K562 (cell line): ENCODE data around the gene GTSE1. TPM values are rescaled to one million over a fixed set of nuclear protein-coding genes. Genes with fewer than 3 reads are reported as not detected.

Source experiments
- BRCA1 ChIP-seq, 2 experiments: fragments of 450-650 bp in 1 of 2; sonication (generic) in 1 of 2; formaldehyde crosslinking in 1 of 2; IDR thresholded peaks; 2 replicates each; pipeline versions ENCODE4 v1.5.0 to v1.6.1; 2017 to 2020; ENCODE audit warnings: mild to moderate bottlenecking in 1 of 2, missing genetic modification reagents in 1 of 2
- CBX8 ChIP-seq: fragments of 200-600 bp; sonication (generic); IDR thresholded peaks from 2 replicates; pipeline ENCODE4 v1.6.1; 2012; ENCODE audit warnings: borderline replicate concordance, mixed run types, low read depth, mild to moderate bottlenecking, moderate library complexity, mixed read lengths, low read length, control low read depth, inconsistent platforms; ENCODE audit not compliant: poor library complexity, severe bottlenecking; ENCODE audit errors: extremely low read depth
- CC2D1A ChIP-seq: fragments of 450-650 bp; IDR thresholded peaks from 2 replicates; pipeline ENCODE4 v1.6.1; 2017; ENCODE audit warnings: mild to moderate bottlenecking
- GTF3C2 ChIP-seq: IDR thresholded peaks from 3 replicates; pipeline ENCODE4 v1.6.1; 2011; ENCODE audit warnings: borderline replicate concordance, mild to moderate bottlenecking, moderate library complexity; ENCODE audit not compliant: insufficient read length; ENCODE audit errors: extremely low read depth
- MAZ ChIP-seq, 2 experiments: fragments of 450-650 bp in 1 of 2; sonication (generic) in 1 of 2; formaldehyde crosslinking; IDR thresholded peaks in 1 of 2; conservative IDR thresholded peaks in 1 of 2; 2 replicates each; pipeline versions ENCODE4 v1.4.0 to v1.5.0; 2020; ENCODE audit warnings: mild to moderate bottlenecking in 1 of 2, missing genetic modification reagents in 1 of 2
- NFE2L1 ChIP-seq: fragments of 450-650 bp; IDR thresholded peaks from 2 replicates; pipeline ENCODE4 v1.6.1; 2016; ENCODE audit warnings: missing genetic modification characterization, low read depth, mild to moderate bottlenecking, missing compliant biosample characterization, moderate library complexity, borderline replicate concordance
- NFIX ChIP-seq: fragments of 250-450 bp; sonication (Bioruptor Pico); IDR thresholded peaks from 2 replicates; pipeline ENCODE4 v1.4.0; 2020; ENCODE audit warnings: low read depth, mild to moderate bottlenecking, moderate library complexity
- POLR2G ChIP-seq: fragments of 200-400 bp; formaldehyde crosslinking; IDR thresholded peaks from 2 replicates; pipeline ENCODE4 v1.6.1; 2017; ENCODE audit warnings: low read depth, mild to moderate bottlenecking, antibody characterized with exemption, low read length, moderate library complexity
- PRPF4 ChIP-seq: fragments of 200-400 bp; formaldehyde crosslinking; IDR thresholded peaks from one replicate; pipeline ENCODE4 v1.6.1; 2017; ENCODE audit warnings: low read length, low read depth, mild to moderate bottlenecking; ENCODE audit not compliant: insufficient read depth, poor library complexity, severe bottlenecking
- PTBP1 ChIP-seq: fragments of 200-400 bp; formaldehyde crosslinking; IDR thresholded peaks from 2 replicates; pipeline ENCODE4 v1.6.1; 2017; ENCODE audit warnings: low read depth, low read length
- SMARCA5 ChIP-seq: fragments of 450-650 bp; IDR thresholded peaks from 2 replicates; pipeline ENCODE4 v1.6.1; 2016
- SMC3 ChIP-seq: conservative IDR thresholded peaks from 2 replicates; pipeline ENCODE4 v1.6.1; 2011; ENCODE audit warnings: low read depth, low read length, improper control_type of control experiment; ENCODE audit not compliant: insufficient read depth
- TBP ChIP-seq: optimal IDR thresholded peaks from 2 replicates; pipeline ENCODE3; 2011; ENCODE audit warnings: low read depth, low read length, improper control_type of control experiment
- ZNF280B ChIP-seq: fragments of 250-450 bp; sonication (Bioruptor Pico); IDR thresholded peaks from 2 replicates; pipeline ENCODE4 v1.5.1; 2021; ENCODE audit warnings: mild to moderate bottlenecking
- ZNF347 ChIP-seq: fragments of 450-650 bp; formaldehyde crosslinking; IDR thresholded peaks from 2 replicates; pipeline ENCODE4 v1.4.0; 2020; ENCODE audit warnings: low read depth, mild to moderate bottlenecking, moderate library complexity
- ZNF431 ChIP-seq: sonication (generic); formaldehyde crosslinking; IDR thresholded peaks from 2 replicates; pipeline ENCODE4 v1.8.0; 2022; ENCODE audit warnings: mild to moderate bottlenecking, missing genetic modification reagents
- ZNF592 ChIP-seq: fragments of 450-650 bp; IDR thresholded peaks from 2 replicates; pipeline ENCODE4 v1.6.1; 2017; ENCODE audit warnings: antibody characterized with exemption, mild to moderate bottlenecking
- ZNF830 ChIP-seq: fragments of 250-450 bp; sonication (Bioruptor Pico); IDR thresholded peaks from 2 replicates; pipeline ENCODE4 v1.5.0; 2021; ENCODE audit warnings: mild to moderate bottlenecking
- polyA plus RNA-seq, 8 experiments: library from polyadenylated mRNA; depleted of rRNA in 4 of 8; stranded (reverse) in 5 of 8; unstranded in 3 of 8; fragments of >200 nt; fragmentation: Nextera tagmentation in 2 of 8; fragmentation: Illumina TruSeq in 1 of 8; extraction: Ambion mirVana in 2 of 8; extraction: Trizol in 1 of 8; gene quantifications; 2 replicates each; pipeline versions ENCODE4 v1.2.1 to v1.2.3, GENCODE V29; 2011 to 2014; ENCODE audit warnings: inconsistent platforms in 1 of 8, missing spikeins in 1 of 8
- total RNA-seq, 7 experiments: library from RNA; depleted of rRNA in 6 of 7; stranded (reverse); fragments of >200 nt in 6 of 7; fragmentation: Illumina TruSeq in 2 of 7; extraction: Trizol in 2 of 7; gene quantifications; 2 replicates each; pipeline versions ENCODE4 v1.2.1 to v1.2.3, GENCODE V29; 2011 to 2021; ENCODE audit warnings: low replicate concordance in 1 of 7

The GTSE1 gene
- total and polyA plus RNA-seq, 9 of the 15 experiments (the other 6 are each of a cell fraction or from before 2014, with no cell fraction given) = 2.5 to 22.5 (median 12.9) TPM

- TF ChIP-seq CBX8 = no peak
- TF ChIP-seq POLR2G = peak; percentile 94
- peak in 1 of 2 experiments; percentile 67; a peak in 3 of 4 replicates for TF ChIP-seq MAZ (CRISPR knock-in tag; conservative IDR thresholded peaks at IDR 0.05 in 1 of 2, IDR thresholded peaks at IDR 0.05 in 1 of 2)
- TF ChIP-seq ZNF347 = no peak
- no peak for TF ChIP-seq PTBP1
- no peak for TF ChIP-seq BRCA1 (IDR thresholded peaks at IDR 0.05)
- TF ChIP-seq BRCA1 (CRISPR knock-in tag; IDR thresholded peaks at IDR 0.05) = no peak
- TF ChIP-seq ZNF431 (CRISPR knock-in tag) = no peak
- no peak for TF ChIP-seq SMC3
- TF ChIP-seq ZNF830 (CRISPR knock-in tag) = no peak
- TF ChIP-seq SMARCA5 = no peak
- TF ChIP-seq ZNF592 = no peak
- no peak for TF ChIP-seq NFIX
- no peak for TF ChIP-seq PRPF4
- no peak for TF ChIP-seq NFE2L1 (tag)
- TF ChIP-seq ZNF280B (CRISPR knock-in tag) = no peak
- no peak for TF ChIP-seq CC2D1A
- TF ChIP-seq GTF3C2 = no peak
- TF ChIP-seq TBP = peak; percentile 53
These were observed 46.5 kb upstream of the GTSE1 start, which contains the start of gene CDPF1 (continued) for GRCh38 chr22:46250035-46250782.
